DMS53 (cell line): Measurements from ENCODE around the gene NPAS3.

Experiments used
- DNase-seq: peaks from one replicate; lab custom pipeline; 2025; lab: John Stamatoyannopoulos, UW

NPAS3 gene

DNA sequence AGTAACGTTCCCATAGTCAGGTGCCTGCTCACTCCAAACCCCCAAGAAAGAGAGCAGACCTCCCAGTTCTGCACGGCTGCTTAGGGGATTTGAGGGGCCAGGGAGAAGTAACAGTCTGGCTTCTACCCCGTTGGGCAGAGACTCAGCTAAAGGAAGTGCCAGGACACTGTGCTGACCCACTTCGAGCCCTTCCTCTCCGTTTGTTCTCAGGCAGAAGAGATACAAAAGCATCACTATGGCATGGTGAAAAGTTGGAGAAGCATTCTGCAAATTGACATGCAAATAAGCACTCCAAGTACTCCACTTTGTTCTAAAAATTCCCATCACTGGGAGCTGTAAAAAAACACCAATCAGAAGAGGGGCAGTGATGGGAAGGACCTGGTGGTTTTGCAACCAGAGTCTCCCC lies 773.1 kb downstream of the NPAS3 start:
- DNase-seq = no peak

DNA sequence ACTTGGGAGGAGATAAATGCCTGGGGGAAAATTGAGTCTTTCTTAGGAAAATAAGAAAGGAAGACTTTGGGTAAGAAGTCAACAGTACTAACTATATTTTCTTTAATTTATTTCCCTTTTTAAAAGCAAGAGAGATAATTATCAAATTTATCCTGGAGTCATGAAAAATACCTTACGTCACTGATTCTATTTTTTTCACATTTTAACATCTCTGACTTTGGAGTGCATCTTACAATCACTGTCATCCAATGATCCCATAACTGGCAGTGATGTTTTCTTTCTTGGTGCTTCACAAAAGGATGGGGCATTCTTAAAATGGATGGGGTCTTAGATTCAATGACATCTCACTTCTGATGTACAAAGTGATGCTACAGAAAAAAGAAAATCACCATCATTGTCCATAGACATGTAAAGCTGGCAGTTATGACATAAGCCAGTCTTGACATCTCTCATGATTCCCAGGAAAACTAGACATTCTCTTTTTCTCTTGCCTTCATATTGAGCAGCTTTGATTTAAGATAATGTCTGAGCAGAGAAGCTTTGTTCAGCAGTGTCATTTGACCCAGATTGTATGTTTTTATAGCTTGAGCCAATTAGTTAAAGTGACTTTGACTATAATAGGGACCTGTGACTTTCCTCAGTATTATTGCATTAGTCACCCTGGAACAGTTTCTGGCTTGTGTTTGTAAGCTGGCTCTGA lies 776.0 kb downstream of the NPAS3 start:
- no peak for DNase-seq

DNA sequence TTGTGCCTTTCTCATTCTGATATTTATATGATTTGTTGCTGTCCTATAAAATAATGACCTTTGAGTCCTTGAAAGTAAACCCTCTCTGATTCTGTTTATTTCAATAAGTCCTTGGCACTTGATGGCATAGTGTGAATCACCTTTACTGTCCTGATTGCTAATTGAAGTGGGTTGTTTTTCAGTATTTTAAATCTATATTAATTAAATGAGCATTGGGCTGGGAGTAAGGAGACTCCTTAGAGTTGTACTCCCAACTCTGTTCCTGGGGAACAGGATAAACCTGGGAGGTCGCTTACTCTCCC lies 776.5 kb downstream of the NPAS3 start:
- DNase-seq = no peak

DNA sequence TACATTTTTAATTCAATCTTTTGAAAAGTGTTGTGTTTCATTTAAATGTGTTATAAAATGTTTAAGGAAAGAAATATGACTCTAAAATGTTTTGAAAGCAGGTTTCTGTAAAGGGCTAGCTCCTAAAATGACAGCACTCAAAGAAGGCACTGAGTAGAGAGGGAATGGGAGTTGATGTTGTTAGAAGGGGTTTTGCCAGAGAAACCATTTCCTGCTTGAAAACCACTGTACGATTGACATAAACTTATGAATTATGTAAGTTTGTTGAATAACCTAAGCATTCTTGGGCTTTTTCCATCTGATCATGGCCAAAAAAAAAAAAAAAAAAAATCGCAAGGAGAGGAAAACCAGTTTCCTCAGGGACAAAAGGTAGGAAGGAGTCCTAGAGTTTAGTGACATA lies 778.2 kb downstream of the NPAS3 start:
- DNase-seq = no peak

DNA sequence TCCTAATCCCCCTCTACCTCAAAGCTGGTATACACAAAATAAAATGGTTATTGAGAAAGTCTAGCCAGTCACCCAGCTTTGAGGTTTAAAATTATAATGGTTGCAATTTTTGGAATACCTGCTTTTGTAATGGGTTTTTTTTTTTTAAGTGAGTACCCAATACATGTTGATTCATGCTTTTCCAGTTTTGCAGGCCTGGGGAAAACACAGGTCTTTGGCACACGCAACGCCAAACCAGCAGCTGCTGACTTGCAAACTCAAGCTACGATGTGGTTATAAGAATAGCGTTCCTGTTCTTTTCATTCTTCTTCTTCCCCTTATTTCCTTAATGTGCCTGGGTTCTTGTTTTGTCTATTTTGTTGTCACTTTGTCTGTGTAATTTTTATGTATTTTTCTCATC lies 779.2 kb downstream of the NPAS3 start:
- no peak for DNase-seq

DNA sequence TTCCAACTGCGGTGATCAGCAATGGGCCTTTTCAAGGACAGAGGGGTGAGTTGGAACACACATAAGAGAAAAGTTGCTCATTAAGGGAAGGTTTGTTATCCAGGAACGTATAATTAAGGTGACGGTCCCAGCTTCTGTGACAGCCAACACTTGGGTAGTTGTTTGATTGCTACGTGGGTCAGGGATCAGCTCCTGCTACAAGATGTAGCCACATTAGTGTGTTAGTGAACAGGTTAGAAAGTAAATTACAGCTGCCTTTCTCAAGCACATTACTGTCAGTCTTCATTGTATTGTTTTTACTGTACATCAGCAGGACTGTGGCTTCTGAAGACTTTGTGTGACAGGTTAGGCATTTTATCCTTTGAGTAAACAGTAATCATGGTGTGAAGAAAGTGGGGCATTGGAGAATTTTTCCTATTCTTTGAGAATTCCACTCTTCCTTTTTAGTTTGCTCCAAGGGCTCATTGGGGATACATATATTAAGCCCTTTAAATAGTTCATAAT lies 781.7 kb downstream of the NPAS3 start:
- DNase-seq = no peak

DNA sequence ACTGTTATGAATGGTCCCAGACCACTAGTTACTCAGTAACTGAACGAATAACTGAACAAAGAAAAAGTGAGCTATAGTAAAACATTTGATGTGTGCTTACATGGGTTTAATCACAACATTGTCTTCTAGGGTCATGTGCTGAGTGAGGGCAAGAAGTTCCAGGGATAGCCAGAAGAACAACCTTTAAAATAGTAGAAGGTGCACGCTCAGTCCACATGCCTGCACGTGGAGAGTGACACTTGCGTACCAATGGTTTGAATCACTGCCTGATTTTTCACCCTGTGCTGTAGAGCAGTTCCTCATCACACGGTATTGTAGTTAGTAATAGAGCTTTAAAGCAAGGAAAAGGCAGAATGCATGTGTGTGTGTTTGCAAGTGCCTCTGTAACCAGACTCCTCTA lies 788.0 kb downstream of the NPAS3 start:
- DNase-seq = no peak

DNA sequence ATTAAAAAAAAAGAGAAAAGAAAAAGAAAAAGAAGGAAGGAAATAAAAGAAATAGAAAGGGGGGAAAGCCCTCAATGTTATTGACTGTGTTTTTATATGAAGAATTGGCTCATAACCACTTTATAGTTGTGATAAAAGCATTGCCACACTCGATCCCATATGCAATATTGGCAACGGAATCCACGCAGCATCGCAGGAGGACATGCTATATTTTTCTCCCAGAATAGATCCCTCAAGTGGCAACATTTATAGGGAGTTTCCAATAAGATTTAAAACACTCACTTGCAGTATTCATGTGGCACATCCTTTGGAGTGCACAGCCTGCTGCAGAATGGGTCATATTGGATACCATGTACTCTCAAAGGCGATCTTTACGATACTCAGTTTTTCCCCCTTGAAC lies 788.9 kb downstream of the NPAS3 start:
- no peak for DNase-seq

DNA sequence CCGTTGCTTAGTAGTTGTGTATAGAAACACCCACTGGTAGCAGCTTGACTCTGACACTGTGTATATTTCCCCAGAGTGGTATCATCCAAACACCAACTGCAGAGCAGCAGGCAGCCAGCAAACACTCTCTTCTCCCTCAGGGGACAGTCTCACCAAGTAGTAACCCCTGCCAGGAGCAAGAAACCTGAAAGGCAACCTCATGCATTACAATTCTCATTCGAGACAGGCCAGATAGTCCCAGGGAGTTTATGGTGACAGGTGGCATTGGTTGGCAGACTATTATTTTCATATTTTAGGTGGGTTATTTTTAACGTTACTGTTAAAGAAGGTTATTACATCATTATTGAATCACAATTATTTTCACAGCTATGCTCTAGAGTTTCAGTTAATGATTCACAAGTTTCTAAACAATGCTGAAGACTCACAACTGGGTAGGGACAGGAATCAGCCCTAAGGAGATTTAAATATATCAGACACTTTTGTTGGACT lies 789.4 kb downstream of the NPAS3 start:
- DNase-seq = peak; percentile 29

DNA sequence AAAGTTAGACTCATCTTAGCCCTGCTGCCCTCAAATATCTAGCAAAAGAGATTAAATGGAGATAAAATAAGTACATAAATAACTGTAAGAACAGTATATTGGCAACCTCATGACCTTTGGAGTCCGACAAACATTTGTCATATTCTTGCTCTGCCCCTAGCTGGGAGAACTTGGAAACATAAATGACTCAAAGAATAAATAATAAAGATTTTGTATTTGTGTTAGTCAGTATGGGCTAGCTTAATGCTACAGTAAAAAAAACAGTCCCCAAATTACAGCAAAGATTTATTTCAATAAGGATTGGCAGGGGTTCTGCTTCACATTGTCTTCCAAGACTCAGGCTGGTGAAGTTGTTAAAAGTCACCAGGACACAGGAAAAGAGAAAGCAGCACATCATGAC lies 791.5 kb downstream of the NPAS3 start:
- DNase-seq = no peak

DNA sequence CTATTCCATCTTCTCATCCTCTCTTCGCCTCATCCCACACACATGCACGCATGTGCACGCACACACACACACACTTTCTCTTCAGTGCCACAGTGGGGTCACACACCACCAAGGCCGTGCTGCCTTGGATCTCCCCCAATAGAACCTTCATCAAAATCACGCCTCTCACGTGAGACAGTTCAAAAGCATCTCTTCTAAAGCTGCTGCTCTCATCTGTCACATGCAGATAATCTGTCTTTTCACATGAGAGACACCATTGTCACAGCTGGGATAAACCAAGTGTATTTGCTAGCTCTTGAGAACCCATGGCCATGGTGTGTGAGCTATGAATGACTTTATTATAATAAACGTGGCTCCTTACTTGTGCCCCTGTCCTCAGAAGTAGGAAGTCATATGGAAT lies 793.5 kb downstream of the NPAS3 start:
- no peak for DNase-seq

DNA sequence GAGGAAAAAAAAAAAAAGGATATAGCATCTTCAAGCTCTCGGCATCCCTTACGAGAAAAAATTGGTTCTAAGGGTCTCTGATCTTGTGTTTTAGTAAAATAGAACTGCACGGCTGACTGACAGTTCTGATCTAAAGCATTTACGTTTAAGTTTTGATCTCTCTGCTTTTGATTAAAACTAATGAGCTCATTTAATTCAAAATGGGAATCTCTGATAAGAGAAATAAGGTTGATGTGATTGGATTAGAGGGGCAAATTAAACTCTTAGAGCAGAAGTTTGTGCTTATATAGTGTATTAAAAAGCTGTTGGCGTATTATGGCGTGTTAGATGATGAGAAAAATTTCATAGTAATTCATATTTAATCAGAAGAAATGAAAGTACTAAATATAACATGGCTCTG lies 794.6 kb downstream of the NPAS3 start:
- DNase-seq = no peak

DNA sequence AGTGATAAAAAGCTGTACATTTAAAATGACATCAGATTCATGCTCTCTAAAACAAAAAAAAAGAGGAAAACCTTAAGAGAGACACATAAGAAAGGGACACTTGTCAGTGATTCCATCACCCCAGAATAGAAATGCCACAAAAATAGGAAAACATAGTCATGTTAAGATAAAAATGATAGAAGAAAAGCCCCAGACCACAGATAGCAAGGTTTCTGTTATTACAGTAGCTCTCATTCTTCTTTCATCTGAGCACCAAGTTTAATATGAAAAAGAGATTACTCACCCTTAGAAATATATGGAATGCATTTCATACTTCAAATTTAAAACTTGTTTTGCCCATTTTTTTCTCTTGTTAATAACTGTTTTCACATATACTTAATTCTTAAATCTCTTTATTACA lies 795.0 kb downstream of the NPAS3 start:
- no peak for DNase-seq

DNA sequence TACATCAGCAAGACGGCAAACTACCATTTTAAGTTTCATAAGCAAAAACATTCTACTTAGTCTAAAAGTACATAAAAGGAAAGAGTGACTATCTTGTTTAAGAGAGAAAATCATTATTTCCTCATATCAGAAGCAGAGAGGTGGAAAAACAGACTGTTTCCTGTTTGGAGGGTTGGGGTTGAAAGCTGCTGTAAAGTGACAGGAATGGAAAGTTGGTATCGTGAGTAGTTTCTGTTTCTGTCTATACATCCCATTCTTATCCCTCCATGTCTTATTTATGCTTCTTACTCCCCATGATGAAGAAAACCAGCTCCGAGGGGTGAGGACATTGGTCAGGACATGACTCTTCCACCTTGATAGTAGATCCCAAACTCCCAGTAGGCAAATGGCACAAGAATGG lies 795.7 kb downstream of the NPAS3 start:
- DNase-seq = no peak

DNA sequence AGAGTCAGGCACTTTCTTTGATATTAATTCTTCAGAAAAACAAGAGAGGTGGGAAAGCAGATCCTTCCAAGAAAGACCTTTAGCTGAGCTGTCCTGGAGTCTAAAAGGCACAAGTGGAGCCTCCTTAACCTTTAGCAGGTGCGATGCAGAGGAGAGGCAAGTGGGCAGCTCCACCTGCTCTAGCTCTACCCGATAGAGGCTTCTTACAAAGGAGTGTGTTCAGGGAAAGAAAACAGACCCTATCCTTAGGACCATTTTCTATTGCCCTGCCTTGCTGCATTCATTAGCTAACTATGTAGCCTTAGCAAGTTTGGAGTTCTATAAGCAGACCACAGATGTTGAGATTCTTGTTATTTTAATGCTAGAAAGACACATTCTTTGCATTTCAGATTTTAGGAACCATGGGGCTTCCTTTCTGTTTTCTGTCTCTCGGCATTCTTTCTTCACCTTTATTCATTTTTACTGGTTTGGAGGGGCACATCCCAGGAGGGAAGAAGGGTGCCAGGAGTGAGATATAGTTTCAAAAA lies 797.7 kb downstream of the NPAS3 start:
- no peak for DNase-seq

DNA sequence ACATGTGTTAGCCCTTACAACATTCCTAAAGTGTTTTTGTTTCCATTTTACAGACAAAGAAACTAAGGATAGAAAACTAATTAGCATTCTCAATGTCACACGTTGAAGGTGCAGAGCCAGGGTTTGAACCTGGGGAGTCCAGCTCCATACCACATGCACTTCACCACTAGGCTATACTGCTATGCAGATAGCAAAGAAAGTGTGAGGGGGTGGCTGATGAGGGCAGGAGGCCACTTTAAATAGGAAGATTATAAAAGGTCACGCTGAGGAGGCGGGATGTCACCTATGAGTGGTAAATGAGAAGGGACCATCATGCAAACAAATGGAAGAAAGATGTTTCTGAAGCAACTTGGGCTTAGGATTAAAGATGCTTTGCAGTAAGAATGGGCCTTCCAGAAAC lies 798.3 kb downstream of the NPAS3 start:
- DNase-seq = no peak

DNA sequence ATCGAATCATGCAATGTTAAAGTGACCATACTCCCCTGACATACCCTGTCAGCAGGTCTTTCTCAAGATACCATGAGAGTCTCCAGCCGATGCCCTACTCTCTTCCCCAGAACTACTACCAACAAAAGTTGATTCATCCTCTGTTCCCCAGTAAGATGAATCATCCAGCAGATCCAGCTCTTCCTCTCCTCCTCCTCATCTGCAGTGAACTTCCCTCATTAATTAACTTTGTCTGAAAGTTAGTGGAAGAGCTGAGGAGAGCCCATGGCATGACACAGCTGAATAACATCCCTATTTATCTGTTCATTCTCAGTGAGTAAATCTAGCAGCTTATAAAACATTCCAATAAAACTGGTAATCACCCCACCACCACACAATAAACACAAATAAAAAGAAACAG lies 798.8 kb downstream of the NPAS3 start:
- no peak for DNase-seq

DNA sequence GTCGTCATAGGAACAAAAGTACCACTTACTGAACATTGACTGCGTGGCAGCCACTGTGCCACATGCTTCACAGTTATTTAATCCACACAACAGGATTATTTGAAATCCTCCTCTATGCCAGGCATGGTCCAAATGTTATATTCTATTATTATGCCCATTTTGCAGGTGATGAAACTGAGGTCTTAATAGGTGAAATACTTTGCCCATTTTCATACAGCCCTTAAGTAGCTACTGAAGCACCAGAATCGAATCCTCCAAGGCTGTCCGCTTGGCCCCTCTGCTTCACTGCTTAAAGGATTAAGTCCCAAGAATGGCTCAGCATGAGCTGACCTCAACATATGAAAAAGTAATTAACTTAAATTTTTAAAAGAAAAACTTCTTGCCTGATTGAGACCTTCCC lies 799.4 kb downstream of the NPAS3 start:
- no peak for DNase-seq

DNA sequence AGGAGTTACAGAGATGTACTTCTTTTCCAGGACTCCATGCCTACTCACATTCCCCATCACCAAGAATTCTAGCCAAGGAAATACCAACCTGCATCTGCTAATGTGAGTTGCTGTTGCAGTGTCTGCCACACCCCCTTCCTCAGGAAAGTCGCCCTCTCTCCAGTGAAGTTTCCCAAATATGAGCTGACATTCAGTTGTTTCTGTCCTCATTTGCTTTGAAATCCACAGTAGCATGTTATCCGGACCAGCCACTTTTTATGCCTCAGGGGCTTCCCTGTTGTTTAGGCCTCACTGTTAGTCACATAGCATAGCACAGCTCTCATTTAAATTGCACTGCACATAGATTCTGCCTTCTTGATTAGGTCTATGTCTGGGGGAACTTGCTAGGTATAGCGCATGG lies 799.8 kb downstream of the NPAS3 start:
- DNase-seq = no peak

DNA sequence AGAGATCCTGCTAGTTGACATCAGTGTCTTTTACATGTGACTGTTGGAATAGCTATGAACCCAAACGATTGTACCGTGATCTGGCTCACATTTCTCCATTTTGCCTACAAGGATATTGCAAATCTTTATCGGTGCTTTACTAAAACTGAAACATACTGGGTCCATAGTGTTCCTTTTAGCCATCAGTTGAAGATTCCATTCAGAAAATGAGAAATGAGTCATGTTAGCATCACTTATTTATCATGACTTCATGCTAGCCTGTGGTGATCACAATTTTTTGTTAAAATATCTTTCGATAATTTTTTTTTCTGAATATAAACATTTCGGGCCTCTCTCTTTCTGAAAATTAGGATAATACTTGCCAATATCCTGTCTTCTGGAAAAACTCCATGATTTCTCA lies 801.9 kb downstream of the NPAS3 start:
- DNase-seq = no peak

DNA sequence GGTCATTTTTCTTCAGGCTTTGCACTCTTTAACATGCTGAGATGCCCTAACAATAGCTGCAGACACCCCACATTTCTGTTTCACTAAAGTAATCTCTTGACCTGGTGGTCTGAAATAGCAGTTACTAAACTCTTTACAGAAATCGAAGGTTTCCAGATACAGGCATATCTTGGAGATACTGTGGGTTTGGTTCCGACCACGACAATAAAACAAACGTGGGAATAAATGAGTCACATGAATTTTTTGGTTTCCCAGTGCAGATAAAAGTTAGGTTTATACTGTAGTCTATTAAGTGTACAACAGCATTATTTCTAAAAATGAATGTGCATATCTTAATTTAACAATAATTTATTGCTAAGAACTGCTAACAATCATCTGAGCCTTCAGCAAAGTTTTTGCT lies 803.5 kb downstream of the NPAS3 start:
- DNase-seq = no peak

DNA sequence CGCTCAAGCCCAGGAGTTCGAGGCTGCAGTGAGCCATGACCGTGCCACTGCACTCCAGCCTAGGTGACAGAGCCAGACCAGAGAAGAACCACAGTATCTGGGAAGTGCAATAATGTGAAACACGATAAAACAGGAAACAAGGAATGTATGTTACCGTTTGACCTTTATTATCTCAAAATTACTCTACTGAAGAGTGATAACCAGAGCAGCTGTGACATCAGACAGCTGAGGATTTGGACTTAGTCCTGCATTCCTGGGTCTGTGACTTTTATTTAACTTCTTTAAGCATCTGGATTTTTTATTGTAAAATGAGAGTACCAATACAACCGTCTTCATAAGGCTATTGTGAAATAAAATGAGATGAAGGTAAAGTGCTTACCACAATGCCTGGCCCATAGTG lies 806.5 kb downstream of the NPAS3 start:
- no peak for DNase-seq

DNA sequence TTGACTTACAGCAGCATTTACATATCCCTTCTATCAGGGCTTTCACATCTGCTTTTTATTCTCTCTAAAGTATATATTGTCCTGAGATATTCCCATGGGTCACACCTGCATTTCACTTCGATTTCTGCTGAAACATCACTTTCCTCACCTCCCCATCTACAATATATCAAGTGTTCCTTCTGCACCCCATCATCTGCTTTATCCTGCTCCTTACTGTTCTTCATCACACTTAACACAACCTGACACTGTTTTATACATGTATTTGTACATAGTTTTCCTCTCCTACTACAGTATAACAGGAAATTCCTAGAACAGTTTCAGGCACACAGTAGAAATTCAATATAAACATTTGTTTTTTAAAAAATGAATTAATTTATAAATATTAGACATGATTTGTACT lies 809.1 kb downstream of the NPAS3 start:
- no peak for DNase-seq

DNA sequence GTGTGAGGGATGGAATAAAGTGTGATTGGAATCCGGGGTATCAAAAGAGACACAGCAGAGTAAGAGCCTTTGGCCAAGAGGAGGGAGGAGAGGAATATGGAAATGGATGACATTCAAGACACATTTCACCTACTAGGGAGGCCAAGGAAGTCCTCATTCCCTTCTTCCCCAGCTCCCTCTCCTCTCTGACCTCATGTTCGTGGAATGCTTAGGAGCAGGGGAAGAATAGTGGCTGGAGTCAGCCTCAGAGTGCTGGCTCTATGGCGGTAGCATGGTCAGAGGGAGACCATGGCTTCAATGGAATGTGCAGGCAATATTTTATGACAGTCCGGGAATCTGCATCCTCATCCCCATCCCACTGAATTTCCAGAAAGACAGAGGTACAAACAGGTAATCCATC lies 815.6 kb downstream of the NPAS3 start:
- no peak for DNase-seq
